SU-DHL-6 (cell line): ENCODE data around the gene FAM53A.

Experiments
- EZH2phosphoT487 ChIP-seq: fragments of 200-600 bp; sonication (generic), shearing (Covaris generic); conservative IDR thresholded peaks from 2 replicates; pipeline ENCODE4 v1.6.1; 2018; ENCODE audit warnings: mild to moderate bottlenecking, antibody characterized with exemption, low read length, moderate library complexity, mixed read lengths
- TF ChIP-seq, protein P1 (sequence below): fragments of 200-600 bp; sonication (generic); IDR thresholded peaks from one replicate; pipeline ENCODE4 v1.5.1; 2017; ENCODE audit warnings: antibody characterized with exemption, mild to moderate bottlenecking, low read length, moderate library complexity; ENCODE audit not compliant: insufficient read depth, poor library complexity, severe bottlenecking

DNA sequence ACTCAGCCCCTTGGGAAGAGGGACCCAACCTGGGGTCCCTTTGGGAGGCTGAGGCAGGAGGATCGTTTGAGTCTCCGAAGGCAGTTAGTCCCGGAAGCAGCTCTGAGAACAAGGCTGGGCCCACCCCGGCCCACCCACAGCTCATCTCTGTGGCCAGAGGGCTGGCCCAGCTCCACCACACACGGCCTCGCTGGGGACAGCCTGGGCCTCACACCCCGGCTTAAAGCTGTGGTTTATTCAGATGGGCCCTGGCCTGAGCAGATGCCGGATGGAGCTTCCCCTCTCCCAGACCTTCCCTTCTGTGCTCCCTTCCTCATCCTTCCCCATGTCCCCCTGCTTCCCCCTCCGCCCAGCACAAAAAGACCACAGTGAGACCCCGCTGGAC is 54.4 kb downstream of the FAM53A start:
- TF ChIP-seq, protein P1, sequence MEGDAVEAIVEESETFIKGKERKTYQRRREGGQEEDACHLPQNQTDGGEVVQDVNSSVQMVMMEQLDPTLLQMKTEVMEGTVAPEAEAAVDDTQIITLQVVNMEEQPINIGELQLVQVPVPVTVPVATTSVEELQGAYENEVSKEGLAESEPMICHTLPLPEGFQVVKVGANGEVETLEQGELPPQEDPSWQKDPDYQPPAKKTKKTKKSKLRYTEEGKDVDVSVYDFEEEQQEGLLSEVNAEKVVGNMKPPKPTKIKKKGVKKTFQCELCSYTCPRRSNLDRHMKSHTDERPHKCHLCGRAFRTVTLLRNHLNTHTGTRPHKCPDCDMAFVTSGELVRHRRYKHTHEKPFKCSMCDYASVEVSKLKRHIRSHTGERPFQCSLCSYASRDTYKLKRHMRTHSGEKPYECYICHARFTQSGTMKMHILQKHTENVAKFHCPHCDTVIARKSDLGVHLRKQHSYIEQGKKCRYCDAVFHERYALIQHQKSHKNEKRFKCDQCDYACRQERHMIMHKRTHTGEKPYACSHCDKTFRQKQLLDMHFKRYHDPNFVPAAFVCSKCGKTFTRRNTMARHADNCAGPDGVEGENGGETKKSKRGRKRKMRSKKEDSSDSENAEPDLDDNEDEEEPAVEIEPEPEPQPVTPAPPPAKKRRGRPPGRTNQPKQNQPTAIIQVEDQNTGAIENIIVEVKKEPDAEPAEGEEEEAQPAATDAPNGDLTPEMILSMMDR, result no peak
- TF ChIP-seq EZH2phosphoT487, result no peak
